B cell (primary cell): Measurements from ENCODE around the gene CMTM6. TPM values are rescaled to one million over a fixed set of nuclear protein-coding genes. Genes with fewer than 3 reads are reported as not detected.
A peak's percentile ranks its signal among the peaks of the same experiment; 100 is the strongest.

Experiments used
- ATAC-seq: fragments of 200-7000 bp; cut with Tn5 transposase; one replicate; pipeline ENCODE4 v1.10.0; 2021; ENCODE audit warnings: low read depth, mild to moderate bottlenecking, moderate number of reproducible peaks, moderate library complexity
- CTCF ChIA-PET: fragments of 350-600 bp; sonication (Branson Sonifier 250); formaldehyde crosslinking; loops from one replicate; lab custom pipeline; 2021; ENCODE audit warnings: antibody characterized with exemption, inconsistent platforms; lab: Charles Lee
- POLR2A ChIA-PET: fragments of 350-600 bp; sonication (Branson Sonifier 250); formaldehyde crosslinking; loops from one replicate; lab custom pipeline; 2021; ENCODE audit warnings: antibody characterized with exemption; lab: Charles Lee
- DNase-seq: peaks from one replicate; pipeline ENCODE4 v3.0.0; 2013
- H2AFZ ChIP-seq: 2 replicates; pipeline ENCODE4 v1.6.1; 2012; ENCODE audit warnings: mild to moderate bottlenecking, low read depth, low read length; ENCODE audit not compliant: insufficient read depth, poor library complexity, severe bottlenecking
- H3K27ac ChIP-seq, 2 donors: 1 replicate in 1 of 2; 2 replicates in 1 of 2; pipeline ENCODE4 v1.5.1; 2012 to 2013; ENCODE audit warnings: low read length in 2 of 2, mild to moderate bottlenecking in 2 of 2, moderate library complexity in 1 of 2
- H3K27me3 ChIP-seq, 4 experiments: fragments of 200-600 bp in 1 of 4; sonication (generic) in 1 of 4; replicated peaks in 1 of 4; 1 replicate in 2 of 4; 2 replicates in 2 of 4; pipeline versions ENCODE4 v1.6.1 to v1.7.0; 2013 to 2016; ENCODE audit warnings: low read length in 3 of 4, mild to moderate bottlenecking in 2 of 4, mixed read lengths in 1 of 4, moderate library complexity in 1 of 4; ENCODE audit not compliant: insufficient read depth in 4 of 4, control insufficient read depth in 3 of 4; ENCODE audit errors: control extremely low read depth in 1 of 4
- H3K36me3 ChIP-seq, 2 experiments: replicated peaks in 1 of 2; 1 replicate in 1 of 2; 2 replicates in 1 of 2; pipeline versions ENCODE4 v1.6.1 to v1.7.1; 2013; ENCODE audit warnings: low read length in 1 of 2; ENCODE audit not compliant: insufficient read depth in 2 of 2, control insufficient read depth in 1 of 2; ENCODE audit errors: control extremely low read depth in 1 of 2, extremely low read depth in 1 of 2
- H3K4me1 ChIP-seq, 2 donors: fragments of 200-600 bp in 1 of 2; sonication (generic) in 1 of 2; 1 replicate in 1 of 2; 2 replicates in 1 of 2; pipeline versions ENCODE4 v1.5.1 to v1.6.1; 2013 to 2017; ENCODE audit warnings: low read length in 2 of 2; ENCODE audit not compliant: control insufficient read depth in 2 of 2, insufficient read depth in 2 of 2
- H3K4me2 ChIP-seq: replicated peaks from 2 replicates; pipeline ENCODE3; 2012; ENCODE audit warnings: mild to moderate bottlenecking, low read depth, low read length; ENCODE audit not compliant: poor library complexity, severe bottlenecking
- H3K4me3 ChIP-seq, 5 experiments: fragments of 200-600 bp in 1 of 5; sonication (generic) in 1 of 5; 1 replicate in 3 of 5; 2 replicates in 2 of 5; pipeline versions ENCODE4 v1.5.1 to v1.7.0; 2011 to 2016; ENCODE audit warnings: low read length in 4 of 5, mild to moderate bottlenecking in 4 of 5, low read depth in 2 of 5, control low read depth in 1 of 5, moderate library complexity in 1 of 5; ENCODE audit not compliant: insufficient read depth in 1 of 5; ENCODE audit errors: control extremely low read depth in 1 of 5, extremely low read depth in 1 of 5
- H3K79me2 ChIP-seq: fragments of 200-600 bp; sonication (generic); one replicate; pipeline ENCODE4 v1.6.0; 2016; ENCODE audit warnings: low read length; ENCODE audit not compliant: control insufficient read depth, insufficient read depth
- H3K9ac ChIP-seq: fragments of 200-600 bp; sonication (generic); 2 replicates; pipeline ENCODE4 v1.6.1; 2017; ENCODE audit warnings: mild to moderate bottlenecking, low read length, moderate library complexity
- H3K9me3 ChIP-seq, 3 donors: one replicate each; pipeline versions ENCODE4 v1.6.1 to v1.7.1; 2013; ENCODE audit warnings: low read length in 2 of 3; ENCODE audit not compliant: control insufficient read depth in 2 of 3, insufficient read depth in 1 of 3; ENCODE audit errors: control extremely low read depth in 1 of 3
- H4K20me1 ChIP-seq: 2 replicates; pipeline ENCODE4 v1.6.0; 2012; ENCODE audit warnings: mild to moderate bottlenecking, low read length; ENCODE audit not compliant: insufficient read depth, control insufficient read depth, poor library complexity, severe bottlenecking
- H3K27ac Mint-ChIP-seq: one replicate; pipeline ENCODE4 v1.8.0; 2021; ENCODE audit warnings: mixed read lengths
- H3K27me3 Mint-ChIP-seq: one replicate; pipeline ENCODE4 v1.8.0; 2021; ENCODE audit warnings: mixed read lengths
- H3K4me1 Mint-ChIP-seq: one replicate; pipeline ENCODE4 v1.8.0; 2021; ENCODE audit warnings: mixed read lengths
- H3K4me3 Mint-ChIP-seq: one replicate; pipeline ENCODE4 v1.8.0; 2021; ENCODE audit warnings: mixed read lengths
- H3K9me3 Mint-ChIP-seq: one replicate; pipeline ENCODE4 v1.8.0; 2022; ENCODE audit warnings: mixed read lengths; ENCODE audit not compliant: insufficient read depth
- EZH2 ChIP-seq: IDR thresholded peaks from 2 replicates; pipeline ENCODE4 v1.6.1; 2012; ENCODE audit warnings: borderline replicate concordance, low read depth, mild to moderate bottlenecking, moderate library complexity, low read length; ENCODE audit not compliant: insufficient read depth, poor library complexity, severe bottlenecking
- whole genome bisulfite sequencing: methylation state at CpG from one replicate; pipeline ENCODE4 v1.1.5; 2013; ENCODE audit warnings: missing lambda C conversion rate; ENCODE audit not compliant: insufficient coverage; 5-methylcytosine and 5-hydroxymethylcytosine counted together
- intact Hi-C: fragments of 100-400 bp; cut with micrococcal nuclease; formaldehyde crosslinking; loops from one replicate; pipeline ENCODE4 v1.10.0; 2022
- polyA plus RNA-seq: library from polyadenylated mRNA; depleted of rRNA; stranded (reverse); fragments of >200 nt; gene quantifications from 2 replicates; pipeline ENCODE4 v1.2.3, GENCODE V29; 2012
- total RNA-seq, 2 donors: library from RNA; stranded (reverse); fragments of 120-200 nt in 1 of 2; gene quantifications; 1 replicate in 1 of 2; 2 replicates in 1 of 2; pipeline versions ENCODE4 v1.2.3 to v1.2.4, GENCODE V29; 2013 to 2022
- TF ChIP-seq, protein P1 (sequence below): fragments of 200-600 bp; IDR thresholded peaks from one replicate; pipeline ENCODE4 v1.8.0; 2022; ENCODE audit warnings: antibody characterized with exemption, mild to moderate bottlenecking

Gene CMTM6
- total and polyA plus RNA-seq, 2 donors (not counting 1 experiment from before 2014, with no cell fraction given): 19.2 to 66.3 TPM

DNA sequence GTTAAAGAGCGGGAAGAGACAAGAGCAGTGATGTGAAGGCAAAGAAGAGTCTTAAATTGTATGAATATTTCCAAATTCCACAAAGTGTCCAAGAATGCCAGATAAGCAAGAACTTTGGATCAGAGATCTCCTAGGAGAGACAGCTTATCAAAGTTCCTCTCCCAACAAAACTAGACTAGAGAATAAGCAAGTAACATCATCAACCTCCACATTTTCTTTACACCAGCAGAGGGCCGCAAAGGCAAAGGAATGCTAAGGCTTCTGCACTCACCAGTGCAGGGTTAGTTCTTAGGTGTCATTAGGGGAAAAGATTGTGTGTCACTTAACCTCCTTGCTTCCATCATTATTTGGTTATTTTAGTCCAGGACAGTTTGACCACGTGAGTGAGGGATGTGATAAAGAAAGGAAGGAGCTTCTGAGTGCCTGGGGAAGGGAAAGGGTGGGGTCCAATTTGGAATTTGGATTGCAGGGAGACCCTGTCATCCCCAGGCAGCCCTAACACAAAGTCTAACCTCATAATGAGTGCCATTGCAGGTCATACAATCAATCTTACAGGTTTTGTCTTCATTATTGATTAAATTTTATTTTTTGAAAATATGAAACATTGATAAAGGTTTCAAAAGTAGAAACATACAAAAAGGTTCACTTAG, 7.5 kb upstream of the CMTM6 start:
- Mint-ChIP-seq H3K4me3 (no peak overlapping the region), H3K27ac (peak overlapping the region; percentile 27), H3K4me1 (peaks cover 5% of the 10 kb centered on the region), H3K27me3 (no peaks in the 10 kb centered on the region), H3K9me3 (no peaks in the 10 kb centered on the region)
- H2AFZ ChIP-seq: no peak overlapping the region
- H3K27me3 ChIP-seq: no peaks in the 10 kb centered on the region
- ATAC-seq (peak; percentile 99), DNase-seq (peak; percentile 81)
- CTCF ChIA-PET: interaction anchor here (0.6 to 4.0 kb wide), 31 partner anchors 8 to 425 kb away, joined by 3 to 29 read pairs (median 5); partner anchors contain the start of gene CMTM6
- H3K4me2 ChIP-seq: no peak overlapping the region
- H3K36me3 ChIP-seq: no peaks in the 10 kb centered on the region
- H3K27ac ChIP-seq: no peak overlapping the region
- no peak for TF ChIP-seq EZH2
- TF ChIP-seq, protein P1, sequence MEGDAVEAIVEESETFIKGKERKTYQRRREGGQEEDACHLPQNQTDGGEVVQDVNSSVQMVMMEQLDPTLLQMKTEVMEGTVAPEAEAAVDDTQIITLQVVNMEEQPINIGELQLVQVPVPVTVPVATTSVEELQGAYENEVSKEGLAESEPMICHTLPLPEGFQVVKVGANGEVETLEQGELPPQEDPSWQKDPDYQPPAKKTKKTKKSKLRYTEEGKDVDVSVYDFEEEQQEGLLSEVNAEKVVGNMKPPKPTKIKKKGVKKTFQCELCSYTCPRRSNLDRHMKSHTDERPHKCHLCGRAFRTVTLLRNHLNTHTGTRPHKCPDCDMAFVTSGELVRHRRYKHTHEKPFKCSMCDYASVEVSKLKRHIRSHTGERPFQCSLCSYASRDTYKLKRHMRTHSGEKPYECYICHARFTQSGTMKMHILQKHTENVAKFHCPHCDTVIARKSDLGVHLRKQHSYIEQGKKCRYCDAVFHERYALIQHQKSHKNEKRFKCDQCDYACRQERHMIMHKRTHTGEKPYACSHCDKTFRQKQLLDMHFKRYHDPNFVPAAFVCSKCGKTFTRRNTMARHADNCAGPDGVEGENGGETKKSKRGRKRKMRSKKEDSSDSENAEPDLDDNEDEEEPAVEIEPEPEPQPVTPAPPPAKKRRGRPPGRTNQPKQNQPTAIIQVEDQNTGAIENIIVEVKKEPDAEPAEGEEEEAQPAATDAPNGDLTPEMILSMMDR: peak; percentile 92
- no peak overlapping the region for H3K4me3 ChIP-seq
- no peaks in the 10 kb centered on the region for H3K9me3 ChIP-seq
- H4K20me1 ChIP-seq: no peaks in the 10 kb centered on the region
- H3K9ac ChIP-seq: no peak overlapping the region
- H3K4me1 ChIP-seq: no peaks in the 10 kb centered on the region
- WGBS: no CpG with 5 or more reads among the region's 3 CpGs
- no peaks in the 10 kb centered on the region for H3K79me2 ChIP-seq
- POLR2A ChIA-PET: interaction anchor here (0.7 kb wide), 1 partner anchor 150 kb away, joined by 3 read pairs; no protein-coding TSS in a partner anchor
- intact Hi-C loops: loop anchor here (1.0 to 10.0 kb wide), 5 partner anchors 79 to 565 kb away; no protein-coding TSS in a partner anchor

DNA sequence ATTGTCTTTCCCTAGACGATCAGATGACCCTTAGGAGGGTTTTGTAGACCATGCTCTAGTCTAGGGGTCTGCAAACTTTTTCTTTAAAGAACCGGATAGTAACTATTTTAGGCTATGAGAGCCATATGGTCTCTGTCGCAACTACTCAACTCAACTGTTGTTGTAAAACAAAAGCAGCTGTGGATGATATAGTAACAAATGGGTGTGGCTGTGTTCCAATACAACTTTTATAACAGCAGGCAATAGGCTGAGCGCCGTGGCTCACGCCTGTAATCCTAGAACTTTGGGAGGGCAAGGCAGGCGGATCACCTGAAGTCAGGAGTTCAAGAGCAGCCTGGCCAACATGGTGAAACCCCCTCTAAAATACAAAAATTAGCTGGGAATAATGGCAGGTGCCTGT, 6.1 kb upstream of the CMTM6 start:
- no peak overlapping the region for H3K4me3 Mint-ChIP-seq
- TF ChIP-seq, protein P1: no peak
- TF ChIP-seq EZH2: no peak
- H3K4me1 Mint-ChIP-seq: peaks cover 2% of the 10 kb centered on the region
- ChIA-PET POLR2A (no interaction called here), CTCF (interaction anchor here (0.6 to 4.0 kb wide), 10 partner anchors 8 to 426 kb away, joined by 3 to 27 read pairs (median 3); no protein-coding TSS in a partner anchor)
- ATAC-seq (no peak), DNase-seq (no peak)
- Histone ChIP-seq H2AFZ (no peak overlapping the region), H3K9ac (no peak overlapping the region), H3K4me3 (no peak overlapping the region), H3K9me3 (no peaks in the 10 kb centered on the region), H3K79me2 (peaks cover 6% of the 10 kb centered on the region), H3K4me2 (no peak overlapping the region), H3K4me1 (no peaks in the 10 kb centered on the region), H3K27me3 (no peaks in the 10 kb centered on the region), H3K27ac (no peak overlapping the region), H4K20me1 (no peaks in the 10 kb centered on the region), H3K36me3 (no peaks in the 10 kb centered on the region)
- H3K27ac Mint-ChIP-seq: no peak overlapping the region
- no peaks in the 10 kb centered on the region for H3K27me3 Mint-ChIP-seq
- WGBS: no CpG with 5 or more reads among the region's 7 CpGs
- H3K9me3 Mint-ChIP-seq: no peaks in the 10 kb centered on the region
- intact Hi-C loops: no loop called here
